Measurements from ENCODE around the gene LACTBL1.

The LACTBL1 gene

GRCh38 chr1:22944346-22945055 is 28.2 kb downstream of the LACTBL1 start:
- no peak for DNase-seq (ENCODE audit: low spot score)

- DNase-seq (ENCODE audit: low spot score), result no peak
Measured at GRCh38 chr1:22941257-22941656, 31.4 kb downstream of the LACTBL1 start.

DNA sequence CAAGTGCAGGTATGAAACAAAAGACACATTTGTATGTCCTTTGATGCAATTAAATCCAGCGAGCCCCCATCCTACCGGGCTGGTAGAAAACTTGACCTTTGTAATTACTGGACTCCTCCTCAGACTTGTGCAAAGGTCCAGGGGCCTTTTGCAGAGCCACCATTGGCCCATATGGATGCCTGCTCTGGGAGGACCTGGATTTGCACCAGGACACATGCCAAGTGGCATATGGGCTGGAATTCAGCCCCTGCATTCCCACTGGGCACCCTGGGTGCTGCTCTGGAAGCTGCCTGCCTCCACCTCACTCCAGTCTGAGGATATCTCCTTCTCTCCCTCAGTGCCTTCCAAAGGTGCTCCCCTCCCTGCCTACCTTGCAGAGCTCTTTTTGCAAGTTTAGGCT is 36.0 kb downstream of the LACTBL1 start:
- no peak for DNase-seq (ENCODE audit: low spot score)

DNA sequence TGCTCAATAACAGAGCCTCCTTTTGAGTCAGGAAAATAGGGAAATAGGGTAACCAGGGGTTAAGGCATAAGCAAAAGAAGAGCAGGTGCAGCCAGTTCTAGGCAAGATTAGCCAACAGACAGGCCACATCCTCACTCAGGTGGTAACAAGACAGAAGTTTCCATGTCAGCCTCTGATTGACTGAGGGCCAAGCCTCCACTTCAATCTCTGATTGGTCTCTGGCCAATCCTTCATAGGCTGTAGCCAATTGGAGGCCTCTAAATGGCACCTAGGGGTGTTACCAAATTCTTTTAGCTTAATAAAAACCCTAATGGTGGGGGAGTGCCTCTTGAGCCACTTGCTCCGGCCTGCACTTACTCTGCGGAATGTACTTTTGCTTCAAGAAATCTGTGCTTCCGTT is 37.2 kb downstream of the LACTBL1 start:
- no peak for DNase-seq (ENCODE audit: low spot score)

DNA sequence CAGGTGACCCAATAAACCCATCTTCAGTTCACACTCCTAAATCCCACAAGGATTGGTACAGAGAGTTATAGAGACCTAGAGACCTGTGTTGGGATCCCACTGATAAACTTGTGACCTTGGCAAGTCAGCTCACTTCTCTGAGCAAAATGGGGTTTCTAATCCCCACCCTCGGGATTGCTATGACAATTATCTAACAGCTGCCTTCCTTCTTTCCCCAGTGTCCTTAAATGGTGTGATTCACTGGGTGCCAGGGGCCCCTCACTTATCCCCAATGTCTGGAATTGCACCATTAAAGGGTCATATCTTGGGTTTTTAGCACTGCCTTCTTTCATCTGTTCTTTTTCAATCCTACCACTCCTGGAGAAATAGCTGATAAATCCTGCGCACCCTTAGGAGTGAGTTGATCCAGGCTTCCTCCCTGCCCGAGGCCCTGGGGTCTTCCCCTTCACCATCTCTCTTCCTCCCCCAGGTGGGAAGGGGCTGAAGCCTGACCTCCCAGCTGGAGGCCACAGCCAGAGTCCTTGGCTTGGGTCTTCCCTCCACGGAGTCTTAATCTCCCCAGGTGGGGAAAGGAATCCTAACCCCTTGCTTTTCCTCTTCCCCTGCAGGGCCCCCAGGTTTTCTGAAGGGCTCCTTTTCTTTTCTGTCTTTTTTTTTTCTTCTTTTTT is 39.7 kb downstream of the LACTBL1 start:
- DNase-seq (ENCODE audit: low spot score), result no peak

DNA sequence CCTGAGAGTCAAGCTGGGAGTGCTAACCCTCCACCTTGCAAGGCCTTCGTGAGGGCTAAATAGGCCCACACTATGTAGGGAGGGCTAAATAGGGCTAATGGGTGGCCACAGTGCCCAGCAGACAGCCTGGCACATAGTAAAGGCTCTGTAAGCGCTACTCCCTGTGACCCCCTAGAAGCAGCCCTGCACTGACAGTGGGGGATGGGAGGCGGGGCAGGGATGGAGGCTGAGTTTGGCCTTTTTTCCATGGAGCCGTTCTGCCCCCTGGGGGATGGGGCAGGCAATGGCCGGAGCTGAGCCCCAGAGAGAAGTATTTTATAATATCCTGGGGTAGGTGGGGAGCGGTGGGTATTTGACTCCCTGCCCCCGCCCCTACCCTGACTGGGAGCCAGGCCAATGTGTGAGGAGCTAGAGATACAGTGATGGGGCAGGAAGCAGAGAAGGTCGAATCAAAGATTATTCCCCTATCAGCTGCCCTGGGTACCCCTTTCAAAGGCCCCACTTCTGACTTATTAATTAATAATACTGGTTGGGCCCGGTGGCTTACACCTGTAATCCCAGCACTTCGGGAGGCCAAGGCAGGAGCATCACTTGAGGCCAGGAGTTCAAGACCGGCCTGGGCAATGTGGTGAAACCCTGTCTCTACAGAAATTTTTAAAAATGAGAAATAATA is 42.3 kb downstream of the LACTBL1 start:
- peak; percentile 53 for DNase-seq (ENCODE audit: low spot score)

DNA sequence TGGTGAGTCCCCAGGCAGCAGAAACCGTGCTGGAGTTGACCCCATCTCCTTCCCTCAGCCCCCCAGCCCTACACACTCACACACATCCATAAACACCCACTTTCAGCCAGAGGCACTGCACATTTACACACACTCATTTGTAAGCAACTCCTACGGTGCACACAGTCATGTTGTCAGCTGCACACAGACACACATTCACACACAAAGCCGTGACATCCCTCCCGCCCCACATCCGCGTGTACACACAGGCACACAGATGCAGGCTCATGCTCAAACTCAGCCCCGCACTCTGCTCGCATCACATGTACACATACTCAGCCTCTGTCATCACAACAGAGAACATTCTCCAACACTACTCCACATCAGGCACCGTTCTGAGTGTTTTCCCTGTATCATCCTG is 47.6 kb downstream of the LACTBL1 start:
- no peak for DNase-seq (ENCODE audit: low spot score)

GRCh38 chr1:22922640-22923039 is 50.0 kb downstream of the LACTBL1 start:
- no peak for DNase-seq (ENCODE audit: low spot score)

DNA sequence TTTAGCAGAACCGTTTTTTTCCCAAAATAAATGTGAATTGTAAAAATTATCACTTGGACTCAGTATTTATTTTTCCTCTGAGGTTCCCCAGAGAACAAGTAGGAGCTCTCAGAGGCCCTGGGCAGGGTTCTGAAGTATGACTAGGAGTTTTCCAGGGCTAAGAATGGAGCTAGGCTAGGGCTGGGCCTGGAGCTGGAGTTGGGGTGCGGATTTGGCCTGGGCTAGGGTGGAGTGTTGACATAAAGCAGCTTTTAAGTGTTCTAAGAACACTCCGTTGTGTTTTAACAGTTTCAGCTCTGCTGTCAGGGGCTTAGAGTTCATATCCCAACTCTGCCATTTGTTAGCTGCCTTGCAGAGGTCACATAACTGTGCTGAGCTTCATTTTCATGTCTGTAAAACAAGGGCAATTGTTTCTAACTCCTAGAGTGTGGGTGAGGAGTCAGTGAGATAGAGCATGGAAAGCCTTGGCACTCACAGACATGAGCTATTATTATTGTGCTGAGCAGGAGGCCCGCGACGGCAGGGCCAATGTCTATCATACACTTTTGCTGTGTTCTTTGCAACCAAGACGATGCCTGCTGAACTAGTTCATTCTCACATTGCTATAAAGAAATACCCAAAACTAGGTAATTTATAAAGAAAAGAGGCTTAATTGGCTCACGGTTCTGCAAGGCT is 51.1 kb downstream of the LACTBL1 start:
- DNase-seq (ENCODE audit: low spot score), result no peak

GRCh38 chr1:22920734-22921451 is 51.8 kb downstream of the LACTBL1 start:
- no peak for DNase-seq (ENCODE audit: low spot score)

- DNase-seq (ENCODE audit: low spot score), result no peak
Measured at GRCh38 chr1:22920026-22920733, 52.5 kb downstream of the LACTBL1 start.

- no peak for DNase-seq (ENCODE audit: low spot score)
Measured at GRCh38 chr1:22919341-22920025, 53.2 kb downstream of the LACTBL1 start.

DNA sequence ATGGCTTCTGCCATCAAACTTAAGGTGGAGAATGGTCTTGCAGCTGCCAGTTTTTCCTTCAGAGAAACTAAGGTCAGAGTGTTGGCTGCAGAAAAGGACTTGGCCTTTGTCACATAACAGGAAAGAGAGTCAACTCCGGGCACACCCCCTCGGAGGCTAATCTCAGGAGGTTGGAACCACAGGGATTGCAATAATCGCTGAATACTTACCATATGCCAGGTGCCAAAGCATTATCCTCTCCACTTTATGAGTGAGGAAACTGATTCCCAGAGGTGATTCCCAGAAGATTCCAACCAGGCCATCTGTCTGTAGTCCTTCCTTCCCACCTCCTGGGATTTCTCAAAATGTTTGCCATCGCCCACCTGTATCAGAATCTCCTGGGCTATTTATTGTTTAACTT is 54.0 kb downstream of the LACTBL1 start:
- DNase-seq (ENCODE audit: low spot score), result no peak

- DNase-seq (ENCODE audit: low spot score), result no peak
Measured at GRCh38 chr1:22917989-22918388, 54.7 kb downstream of the LACTBL1 start.

GRCh38 chr1:22916471-22916820 is 56.2 kb downstream of the LACTBL1 start:
- no peak for DNase-seq (ENCODE audit: low spot score)

DNA sequence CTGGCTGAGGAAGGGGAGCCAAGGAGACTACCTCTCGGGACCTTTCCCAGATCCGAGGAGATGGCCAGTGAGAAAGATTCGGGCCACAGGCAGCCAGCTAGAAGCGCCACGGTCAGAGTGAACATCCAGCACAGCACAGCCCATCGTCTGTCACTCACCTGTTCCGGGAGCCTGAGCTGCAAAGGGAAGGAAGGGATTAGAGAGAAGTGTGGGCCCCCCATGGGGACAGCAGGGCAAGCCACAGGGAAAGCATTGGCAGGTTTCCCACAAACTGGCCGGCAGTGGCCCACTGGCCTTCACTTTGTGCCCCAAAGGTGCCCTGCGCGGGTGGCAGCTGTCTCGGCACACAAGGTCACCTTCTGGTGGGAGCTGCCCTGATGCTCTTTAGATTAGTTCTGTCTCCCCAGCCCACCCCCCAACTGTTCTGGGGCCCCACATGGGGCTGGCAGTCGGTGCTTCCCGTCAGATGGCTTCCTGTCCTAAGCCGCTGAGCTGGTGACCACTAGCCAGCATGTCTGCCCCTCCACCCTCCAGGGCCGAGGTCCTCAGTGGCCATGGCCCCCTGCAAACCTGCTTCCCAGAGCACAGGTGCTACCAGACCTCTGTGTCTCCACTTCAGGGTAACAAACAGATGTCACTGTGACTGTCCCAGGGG is 56.7 kb downstream of the LACTBL1 start:
- DNase-seq (ENCODE audit: low spot score), result no peak

DNA sequence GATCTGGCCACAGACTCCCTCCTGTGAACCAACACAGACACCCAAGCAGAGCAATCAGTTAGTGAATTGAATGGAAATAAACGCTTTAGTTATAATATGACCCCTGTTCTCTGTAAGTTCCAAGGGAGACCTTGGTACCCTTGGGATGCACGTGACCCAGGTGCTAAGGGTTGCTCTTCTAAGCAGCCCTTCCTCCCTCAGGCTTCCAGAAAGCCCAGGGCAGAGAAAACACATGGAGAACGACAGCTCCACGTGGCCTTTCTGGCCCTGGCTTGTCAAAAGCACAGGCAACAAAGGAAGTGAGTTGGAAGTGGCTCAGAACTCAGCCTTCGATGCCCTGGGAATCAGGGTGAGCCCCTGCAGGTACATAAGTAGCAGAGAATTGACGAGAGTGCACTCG is 57.4 kb downstream of the LACTBL1 start:
- DNase-seq (ENCODE audit: low spot score), result no peak

GRCh38 chr1:22914633-22915217 is 57.9 kb downstream of the LACTBL1 start:
- no peak for DNase-seq (ENCODE audit: low spot score)

DNA sequence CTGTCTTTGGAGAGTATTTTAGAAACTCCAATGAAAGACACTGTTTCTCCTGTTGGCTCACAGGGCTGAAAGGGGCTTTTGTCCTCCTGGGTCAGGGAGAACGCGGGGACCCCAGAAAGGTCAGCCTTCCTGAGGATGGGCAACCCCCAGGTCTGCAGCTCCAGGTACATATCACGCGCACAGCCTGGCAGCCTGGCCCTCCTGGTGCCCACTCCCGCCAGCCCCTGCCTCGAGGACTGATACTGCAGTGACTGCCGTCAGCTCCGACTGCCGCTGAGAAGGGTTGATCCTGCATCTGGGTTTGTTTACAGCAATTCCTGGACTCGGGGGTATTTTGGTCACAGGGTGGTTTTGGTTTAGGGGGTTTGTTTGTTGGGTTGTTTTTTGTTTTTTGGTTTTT is 58.5 kb downstream of the LACTBL1 start:
- no peak for DNase-seq (ENCODE audit: low spot score)
